Amygdala (tissue), 56 donors: Measurements from ENCODE around the gene MAIP1.
A peak's percentile ranks its signal among the peaks of the same experiment; 100 is the strongest.

Experiments used
- DNase-seq, 56 donors: peaks; one replicate each; lab custom pipeline; 2025; lab: John Stamatoyannopoulos, UW

MAIP1 gene

GRCh38 chr2:199985625-199986207 lies 30.3 kb downstream of the MAIP1 start:
- DNase-seq, result peak in 24 of 56 donors; percentile 1 to 50 (median 9)

GRCh38 chr2:199987586-199987985 lies 32.2 kb downstream of the MAIP1 start:
- DNase-seq, result no peak

GRCh38 chr2:199988151-199988550 lies 32.8 kb downstream of the MAIP1 start:
- no peak for DNase-seq

- DNase-seq, result no peak
Measured at GRCh38 chr2:199989822-199990221, 34.4 kb downstream of the MAIP1 start.

DNA sequence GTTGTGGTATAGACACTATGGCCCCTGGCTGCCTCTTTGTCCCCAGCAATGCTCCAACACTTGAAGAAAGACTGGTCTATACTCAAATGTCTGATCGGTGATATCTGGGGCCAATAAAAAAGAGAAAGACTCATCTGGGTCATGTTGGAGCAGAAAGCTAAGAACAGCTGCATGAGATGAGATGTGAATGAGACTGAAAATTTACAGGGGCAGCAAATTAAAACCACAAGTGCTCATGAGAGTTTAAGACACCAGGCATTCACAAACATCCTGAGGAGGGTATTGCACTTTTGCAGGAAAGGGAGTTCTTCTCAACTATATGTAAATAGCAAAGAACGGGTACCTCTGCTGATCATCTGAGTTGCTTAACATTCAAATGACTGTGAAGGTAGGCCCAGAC lies 36.3 kb downstream of the MAIP1 start:
- DNase-seq, result no peak

DNA sequence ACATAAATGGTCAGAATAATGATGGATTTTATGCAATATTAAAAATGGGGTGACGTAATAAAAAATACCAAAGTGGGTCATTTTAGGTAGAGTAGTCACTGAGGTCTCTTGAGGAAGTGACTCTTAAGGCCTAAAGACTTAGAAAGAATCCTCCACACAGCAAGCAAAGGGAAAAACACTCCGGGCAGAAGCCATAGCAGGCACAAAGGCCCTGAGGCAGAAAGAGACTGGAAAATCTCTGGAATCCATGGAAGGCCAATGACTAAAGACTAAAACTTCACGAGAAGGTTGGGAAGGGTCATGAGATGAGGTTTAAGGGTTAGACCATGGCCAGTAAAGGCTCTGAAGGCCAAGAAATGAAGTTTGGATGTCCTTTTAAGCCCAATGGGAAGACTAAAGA lies 36.9 kb downstream of the MAIP1 start:
- no peak for DNase-seq

GRCh38 chr2:199994371-199994770 lies 39.0 kb downstream of the MAIP1 start:
- DNase-seq, result no peak

- DNase-seq, result no peak
Measured at GRCh38 chr2:199994896-199995295, 39.5 kb downstream of the MAIP1 start.

- DNase-seq, result no peak
Measured at GRCh38 chr2:199997296-199997695, 41.9 kb downstream of the MAIP1 start.

- no peak for DNase-seq
Measured at GRCh38 chr2:199999166-199999565, 43.8 kb downstream of the MAIP1 start.

GRCh38 chr2:200000444-200001163 lies 45.2 kb downstream of the MAIP1 start:
- DNase-seq, result no peak

- DNase-seq, result no peak
Measured at GRCh38 chr2:200003444-200003843, 48.1 kb downstream of the MAIP1 start.

DNA sequence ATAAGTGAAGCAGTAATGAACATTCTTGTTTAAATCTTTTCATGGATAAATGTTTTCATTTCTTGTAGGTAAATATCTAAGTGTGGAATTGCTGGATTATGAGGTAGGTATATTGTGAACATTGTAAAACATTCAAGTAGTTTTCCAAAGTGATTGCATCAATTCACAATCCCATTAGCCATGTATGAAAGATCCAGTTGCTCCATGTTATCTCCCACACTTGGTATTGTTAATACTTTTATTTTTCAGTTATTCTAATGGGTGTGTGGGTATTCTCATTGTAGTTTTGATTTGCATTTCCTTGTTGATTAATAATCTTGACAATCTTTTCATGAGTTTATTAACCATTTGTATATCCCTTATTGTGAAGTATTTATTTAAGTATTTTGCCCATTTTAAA lies 50.3 kb downstream of the MAIP1 start:
- no peak for DNase-seq

GRCh38 chr2:200007306-200007705 lies 51.9 kb downstream of the MAIP1 start:
- no peak for DNase-seq

DNA sequence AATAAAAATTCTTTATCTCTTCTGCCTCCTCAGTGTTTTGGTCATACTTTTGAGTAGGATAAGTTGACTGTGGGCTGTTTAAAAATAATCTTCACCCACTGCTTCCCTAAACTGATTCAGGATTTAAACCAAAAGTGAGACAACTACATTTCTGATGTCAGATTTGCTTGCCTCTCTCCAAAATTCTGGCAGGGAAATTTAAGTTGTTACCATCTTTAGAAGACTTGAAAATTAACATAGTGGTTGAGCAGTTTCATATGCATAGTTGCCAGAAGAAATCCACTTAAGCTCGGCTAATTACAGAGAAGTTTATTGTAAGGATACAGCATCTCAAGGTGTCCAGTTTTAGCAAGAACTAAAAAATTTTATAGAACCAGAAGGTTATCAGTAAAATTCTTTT lies 57.0 kb downstream of the MAIP1 start:
- DNase-seq, result no peak
